Transverse colon (tissue), 4 donors: Measurements from ENCODE around the gene CSTF2T.

ENCODE experiments used
- POLR2A ChIP-seq: fragments of 450-650 bp; IDR thresholded peaks from one replicate; pipeline ENCODE4 v1.6.1; 2016; ENCODE audit warnings: antibody characterized with exemption, mild to moderate bottlenecking, moderate library complexity
- POLR2AphosphoS5 ChIP-seq, 3 donors: sonication (generic); formaldehyde crosslinking; IDR thresholded peaks; one replicate each; pipeline ENCODE4 v1.6.1; 2016; ENCODE audit warnings: antibody characterized with exemption in 3 of 3
- TF ChIP-seq, protein P1 (sequence below), 5 experiments: fragments of 200-600 bp in 3 of 5; fragments of 450-650 bp in 2 of 5; sonication (generic) in 3 of 5; IDR thresholded peaks; 1 replicate in 2 of 5; 2 replicates in 3 of 5; pipeline ENCODE4 v1.5.1; 2016 to 2017; ENCODE audit warnings: antibody characterized with exemption in 5 of 5, inconsistent platforms in 3 of 5, mild to moderate bottlenecking in 2 of 5, moderate library complexity in 1 of 5

GRCh38 chr10:51698473-51699063, 827 bp downstream of the CSTF2T start:
- TF ChIP-seq, protein P1, sequence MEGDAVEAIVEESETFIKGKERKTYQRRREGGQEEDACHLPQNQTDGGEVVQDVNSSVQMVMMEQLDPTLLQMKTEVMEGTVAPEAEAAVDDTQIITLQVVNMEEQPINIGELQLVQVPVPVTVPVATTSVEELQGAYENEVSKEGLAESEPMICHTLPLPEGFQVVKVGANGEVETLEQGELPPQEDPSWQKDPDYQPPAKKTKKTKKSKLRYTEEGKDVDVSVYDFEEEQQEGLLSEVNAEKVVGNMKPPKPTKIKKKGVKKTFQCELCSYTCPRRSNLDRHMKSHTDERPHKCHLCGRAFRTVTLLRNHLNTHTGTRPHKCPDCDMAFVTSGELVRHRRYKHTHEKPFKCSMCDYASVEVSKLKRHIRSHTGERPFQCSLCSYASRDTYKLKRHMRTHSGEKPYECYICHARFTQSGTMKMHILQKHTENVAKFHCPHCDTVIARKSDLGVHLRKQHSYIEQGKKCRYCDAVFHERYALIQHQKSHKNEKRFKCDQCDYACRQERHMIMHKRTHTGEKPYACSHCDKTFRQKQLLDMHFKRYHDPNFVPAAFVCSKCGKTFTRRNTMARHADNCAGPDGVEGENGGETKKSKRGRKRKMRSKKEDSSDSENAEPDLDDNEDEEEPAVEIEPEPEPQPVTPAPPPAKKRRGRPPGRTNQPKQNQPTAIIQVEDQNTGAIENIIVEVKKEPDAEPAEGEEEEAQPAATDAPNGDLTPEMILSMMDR (IDR thresholded peaks at IDR 0.05): no peak
- TF ChIP-seq POLR2AphosphoS5 (IDR thresholded peaks at IDR 0.05) (no peak), POLR2A (no peak)
